H1 (cell line): ENCODE results near the gene CAVIN4. TPM values are rescaled to one million over a fixed set of nuclear protein-coding genes. Genes with fewer than 3 reads are reported as not detected.

Source experiments
- CTCF ChIP-seq, 3 experiments: IDR thresholded peaks; 1 replicate in 2 of 3; 2 replicates in 1 of 3; pipeline versions ENCODE4 v1.5.1 to v1.6.1; 2011; ENCODE audit warnings: low read length in 3 of 3, mild to moderate bottlenecking in 3 of 3, inconsistent platforms in 2 of 3, low read depth in 1 of 3, moderate library complexity in 1 of 3; ENCODE audit not compliant: insufficient read depth in 1 of 3; ENCODE audit errors: control extremely low read depth in 1 of 3
- HDAC2 ChIP-seq, 2 experiments: fragments of 300-600 bp in 1 of 2; sonication (generic) in 1 of 2; IDR thresholded peaks; 2 replicates each; pipeline ENCODE4 v1.6.1; 2011 to 2012; ENCODE audit warnings: low read depth in 2 of 2, low read length in 2 of 2, mild to moderate bottlenecking in 2 of 2, moderate library complexity in 2 of 2, borderline replicate concordance in 1 of 2, inconsistent platforms in 1 of 2
- TAF7 ChIP-seq: optimal IDR thresholded peaks from 2 replicates; pipeline ENCODE3; 2011; ENCODE audit warnings: low read depth, mild to moderate bottlenecking, inconsistent platforms, low read length, moderate library complexity, borderline replicate concordance
- polyA plus RNA-seq, 7 experiments: library from polyadenylated mRNA; depleted of rRNA in 3 of 7; stranded (reverse) in 5 of 7; unstranded in 2 of 7; fragments of >200 nt in 5 of 7; fragments of 200-250 nt in 2 of 7; gene quantifications; 1 replicate in 5 of 7; 2 replicates in 1 of 7; 4 replicates in 1 of 7; pipeline versions ENCODE4 v1.2.1 to v1.2.3, GENCODE V29; 2011 to 2013; ENCODE audit warnings: missing spikeins in 2 of 7, mixed read lengths in 2 of 7
- total RNA-seq: library from RNA; stranded (reverse); fragmentation: NEBNext Ultra II Directional; extraction: Animal tissue kit (Norgen Biotek cat#: 25700); gene quantifications from 2 replicates; pipeline ENCODE4 v1.2.1, GENCODE V29; 2021

CAVIN4 gene
- total and polyA plus RNA-seq, 2 of the 8 experiments (the other 6 are each of a cell fraction or from before 2014, with no cell fraction given): 2.3 to 9.1 TPM

GRCh38 chr9:100601216-100601615 lies 23.3 kb downstream of the CAVIN4 start (continued):
- TF ChIP-seq CTCF (IDR thresholded peaks at IDR 0.05; ENCODE audit: control extremely low read depth in 1 of 3, insufficient read depth in 1 of 3, low read depth in 1 of 3, low read length in 3 of 3): peak; percentile 56 to 88 (median 86)
- 0 out of 4 replicates have a peak, but pooled peaks of 1 of the 2 experiments have one; percentile 8 for TF ChIP-seq HDAC2 (IDR thresholded peaks at IDR 0.05; ENCODE audit: borderline replicate concordance in 1 of 2, low read depth in 2 of 2, low read length in 2 of 2)
- peak; percentile 69 for TF ChIP-seq TAF7
